GM21619 (cell line): ENCODE measurements around the gene NIPAL1.

Experiments used
- ATAC-seq: cut with Tn5 transposase; IDR thresholded peaks from one replicate; pipeline ENCODE4 v1.9.1; 2021; ENCODE audit not compliant: unreplicated experiment

The NIPAL1 gene

GRCh38 chr4:48025005-48025404 is 8.4 kb downstream of the NIPAL1 start:
- ATAC-seq: no peak

- ATAC-seq: peak; percentile 70
These were observed 11.1 kb downstream of the NIPAL1 start for GRCh38 chr4:48027653-48028052.

- ATAC-seq: peak; percentile 63
These were observed 12.1 kb downstream of the NIPAL1 start for GRCh38 chr4:48028696-48029095.

GRCh38 chr4:48030470-48030869 is 13.9 kb downstream of the NIPAL1 start:
- no peak for ATAC-seq

- ATAC-seq: no peak
These were observed 15.4 kb downstream of the NIPAL1 start for GRCh38 chr4:48031802-48032525.

- no peak for ATAC-seq
These were observed 16.1 kb downstream of the NIPAL1 start for GRCh38 chr4:48032721-48033120.

- ATAC-seq: no peak
These were observed 16.8 kb downstream of the NIPAL1 start for GRCh38 chr4:48033412-48033811.

GRCh38 chr4:48033825-48034413 is 17.3 kb downstream of the NIPAL1 start:
- ATAC-seq: no peak

GRCh38 chr4:48035952-48036351 is 19.4 kb downstream of the NIPAL1 start:
- ATAC-seq: no peak

GRCh38 chr4:48037117-48037462 is 20.5 kb downstream of the NIPAL1 start:
- no peak for ATAC-seq

- no peak for ATAC-seq
These were observed 22.1 kb downstream of the NIPAL1 start for GRCh38 chr4:48038666-48039065.

GRCh38 chr4:48039561-48039960 is 23.0 kb downstream of the NIPAL1 start:
- no peak for ATAC-seq

GRCh38 chr4:48041535-48042137 is 25.1 kb downstream of the NIPAL1 start:
- no peak for ATAC-seq

- no peak for ATAC-seq
These were observed 26.4 kb downstream of the NIPAL1 start for GRCh38 chr4:48042979-48043461.

- ATAC-seq: no peak
These were observed 26.9 kb downstream of the NIPAL1 start for GRCh38 chr4:48043504-48043903.

- no peak for ATAC-seq
These were observed 27.7 kb downstream of the NIPAL1 start for GRCh38 chr4:48044298-48044697.

- ATAC-seq: no peak
These were observed 29.5 kb downstream of the NIPAL1 start for GRCh38 chr4:48046059-48046458.

- ATAC-seq: peak; percentile 98
These were observed 30.9 kb downstream of the NIPAL1 start for GRCh38 chr4:48047421-48047844.

GRCh38 chr4:48047896-48048295 is 31.3 kb downstream of the NIPAL1 start:
- no peak for ATAC-seq

GRCh38 chr4:48049483-48049882 is 32.9 kb downstream of the NIPAL1 start:
- ATAC-seq: no peak

- no peak for ATAC-seq
These were observed 34.5 kb downstream of the NIPAL1 start for GRCh38 chr4:48051078-48051477.
